GM12801 (cell line): Measurements from ENCODE around the gene HABP2.

Source experiments
- TF ChIP-seq, protein P1 (sequence below): IDR thresholded peaks from one replicate; pipeline ENCODE4 v1.5.1; 2011; ENCODE audit warnings: control low read depth; ENCODE audit not compliant: insufficient read length; ENCODE audit errors: extremely low read depth

The HABP2 gene

DNA sequence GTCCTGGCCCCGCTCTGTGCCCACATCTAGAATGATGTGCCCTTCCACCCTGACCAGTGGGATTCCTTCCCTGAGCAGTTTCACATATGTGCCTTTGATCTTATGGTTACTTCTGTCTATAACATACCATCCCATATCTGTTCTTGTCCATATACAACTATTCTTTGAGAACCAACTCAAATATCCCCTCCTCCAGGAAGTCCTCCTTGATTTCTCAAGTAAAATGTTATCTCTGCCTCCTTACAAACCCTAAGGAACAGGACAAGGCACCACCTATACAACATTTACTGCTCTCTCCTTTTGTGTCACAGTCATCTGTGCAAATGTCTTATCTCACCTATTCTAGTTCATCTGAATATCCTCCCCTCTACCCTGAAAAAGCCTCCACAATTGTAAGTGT, 28.2 kb downstream of the HABP2 start:
- TF ChIP-seq, protein P1, sequence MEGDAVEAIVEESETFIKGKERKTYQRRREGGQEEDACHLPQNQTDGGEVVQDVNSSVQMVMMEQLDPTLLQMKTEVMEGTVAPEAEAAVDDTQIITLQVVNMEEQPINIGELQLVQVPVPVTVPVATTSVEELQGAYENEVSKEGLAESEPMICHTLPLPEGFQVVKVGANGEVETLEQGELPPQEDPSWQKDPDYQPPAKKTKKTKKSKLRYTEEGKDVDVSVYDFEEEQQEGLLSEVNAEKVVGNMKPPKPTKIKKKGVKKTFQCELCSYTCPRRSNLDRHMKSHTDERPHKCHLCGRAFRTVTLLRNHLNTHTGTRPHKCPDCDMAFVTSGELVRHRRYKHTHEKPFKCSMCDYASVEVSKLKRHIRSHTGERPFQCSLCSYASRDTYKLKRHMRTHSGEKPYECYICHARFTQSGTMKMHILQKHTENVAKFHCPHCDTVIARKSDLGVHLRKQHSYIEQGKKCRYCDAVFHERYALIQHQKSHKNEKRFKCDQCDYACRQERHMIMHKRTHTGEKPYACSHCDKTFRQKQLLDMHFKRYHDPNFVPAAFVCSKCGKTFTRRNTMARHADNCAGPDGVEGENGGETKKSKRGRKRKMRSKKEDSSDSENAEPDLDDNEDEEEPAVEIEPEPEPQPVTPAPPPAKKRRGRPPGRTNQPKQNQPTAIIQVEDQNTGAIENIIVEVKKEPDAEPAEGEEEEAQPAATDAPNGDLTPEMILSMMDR = no peak

DNA sequence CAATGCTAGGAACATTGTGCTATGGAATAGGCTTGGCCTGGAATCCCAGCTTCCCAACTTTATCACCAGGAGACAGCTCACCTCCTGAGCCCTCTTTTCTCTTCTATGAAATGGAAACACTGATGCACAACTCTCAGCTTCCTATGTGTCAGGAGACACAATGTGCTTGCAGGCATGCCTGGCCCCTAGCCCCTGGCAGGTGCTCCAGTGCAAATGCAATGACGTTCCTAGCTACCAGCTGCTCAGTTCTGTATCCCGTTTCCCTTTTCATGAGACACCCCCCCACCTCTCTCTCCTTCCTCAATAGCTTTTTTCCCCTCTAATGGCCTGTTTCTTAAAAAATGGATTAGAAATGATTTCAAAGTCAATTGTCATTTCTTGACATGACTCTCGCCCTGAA, 30.7 kb downstream of the HABP2 start:
- TF ChIP-seq, protein P1 = no peak

DNA sequence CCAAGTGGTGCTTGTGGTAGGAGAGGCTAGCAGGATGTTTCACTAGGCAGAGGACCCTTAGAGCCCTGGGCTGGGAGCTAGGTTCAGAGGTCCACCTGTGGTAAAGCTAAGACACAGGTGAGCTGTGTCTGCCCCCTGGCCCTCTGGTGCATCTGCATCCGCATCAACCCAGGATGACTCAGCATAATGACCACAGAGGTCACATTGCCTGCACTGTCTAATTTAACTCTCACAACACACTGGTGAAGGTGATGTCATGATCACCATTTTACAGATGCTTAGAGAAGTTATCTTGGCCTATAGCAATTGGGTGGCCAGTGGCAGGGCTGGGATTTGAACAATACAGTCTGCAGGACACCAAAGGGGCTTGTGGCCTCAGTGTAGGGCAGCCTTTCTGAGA, 33.1 kb downstream of the HABP2 start:
- TF ChIP-seq, protein P1 = no peak

DNA sequence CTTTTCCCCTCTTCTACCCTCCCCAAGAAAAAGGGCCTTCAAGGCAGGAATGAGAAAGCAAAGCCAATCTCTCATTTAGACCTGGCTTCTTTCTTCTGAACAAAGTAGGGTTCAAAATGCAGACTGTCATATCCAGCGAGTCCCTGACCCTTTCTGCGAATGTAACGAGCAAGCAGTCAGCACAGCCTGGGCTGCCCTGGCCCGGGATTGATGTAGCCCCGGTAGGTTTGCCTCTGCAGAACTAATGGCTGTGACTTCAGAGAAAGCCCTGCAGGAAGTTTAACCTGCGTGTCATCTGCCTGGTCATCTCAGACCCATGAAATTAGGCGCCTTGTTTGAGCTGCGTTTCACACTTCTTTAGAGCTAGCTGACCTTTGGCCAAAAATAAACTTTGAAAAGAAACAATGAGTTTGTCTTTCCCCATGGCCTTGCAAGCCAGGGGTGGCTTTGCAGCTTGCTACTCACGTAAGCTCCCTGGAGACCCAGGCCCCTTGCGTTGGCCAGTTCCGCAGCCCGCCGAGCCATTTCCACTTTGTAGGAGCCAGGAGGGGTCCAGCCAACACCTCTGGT, 36.4 kb downstream of the HABP2 start:
- TF ChIP-seq, protein P1 = no peak

DNA sequence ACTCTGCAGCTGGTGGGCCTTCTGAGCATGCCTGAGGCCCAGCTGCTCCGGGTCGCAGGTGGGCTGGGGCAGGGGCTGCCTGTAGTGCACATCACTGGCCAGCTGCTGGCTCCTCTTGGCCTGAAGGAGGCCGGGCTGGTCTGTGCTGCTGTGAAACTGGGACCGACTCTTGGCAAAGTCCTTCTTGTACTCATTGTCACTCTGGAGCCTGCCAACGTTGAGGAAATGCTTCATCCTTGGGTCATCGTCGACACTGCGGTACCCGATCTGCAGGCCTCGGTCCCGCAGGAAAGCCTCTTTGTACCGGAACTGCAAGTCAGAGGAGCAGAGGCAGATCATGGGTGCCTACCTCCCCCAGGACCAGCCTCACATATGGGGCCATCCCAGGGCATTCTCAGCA, 37.7 kb downstream of the HABP2 start:
- TF ChIP-seq, protein P1 = no peak

DNA sequence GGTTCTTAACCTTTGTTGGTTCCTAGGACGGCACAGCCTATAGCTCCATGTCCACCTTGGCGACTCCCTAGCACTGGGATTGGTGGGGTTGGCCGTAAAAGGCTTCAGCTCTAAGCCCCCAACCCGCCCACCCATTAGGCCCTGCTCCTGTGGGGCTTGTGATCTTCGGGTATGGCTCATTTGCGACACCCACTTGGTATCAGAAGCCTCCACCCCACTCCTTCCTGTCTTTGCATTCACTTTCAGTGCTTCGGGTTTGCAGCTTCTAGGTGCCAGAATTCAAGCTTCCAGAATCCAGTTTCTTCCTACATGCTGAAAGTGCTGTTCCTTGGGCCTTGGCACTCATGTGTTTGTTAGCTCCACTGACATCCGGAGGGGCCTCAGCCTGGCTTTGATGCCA, 39.5 kb downstream of the HABP2 start:
- TF ChIP-seq, protein P1 = no peak

DNA sequence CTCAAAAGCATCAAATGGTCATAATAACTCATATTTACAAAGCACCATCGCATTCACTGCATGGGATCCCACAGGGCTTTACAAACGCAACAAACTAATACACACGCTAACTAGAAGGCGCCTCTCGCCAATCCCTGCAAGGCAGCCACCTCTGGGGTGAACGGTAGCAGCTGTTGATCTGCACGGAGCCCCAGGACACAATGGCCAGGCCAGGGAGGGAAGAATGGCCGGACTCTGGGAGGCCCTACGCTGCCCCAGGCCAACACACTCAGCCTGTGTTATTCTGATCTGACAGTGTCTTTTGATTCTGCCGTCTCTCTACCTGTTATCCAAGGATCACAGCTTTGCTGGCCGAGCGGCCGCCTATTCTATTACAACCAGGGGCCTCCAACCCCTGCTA, 41.8 kb downstream of the HABP2 start:
- TF ChIP-seq, protein P1 = no peak

DNA sequence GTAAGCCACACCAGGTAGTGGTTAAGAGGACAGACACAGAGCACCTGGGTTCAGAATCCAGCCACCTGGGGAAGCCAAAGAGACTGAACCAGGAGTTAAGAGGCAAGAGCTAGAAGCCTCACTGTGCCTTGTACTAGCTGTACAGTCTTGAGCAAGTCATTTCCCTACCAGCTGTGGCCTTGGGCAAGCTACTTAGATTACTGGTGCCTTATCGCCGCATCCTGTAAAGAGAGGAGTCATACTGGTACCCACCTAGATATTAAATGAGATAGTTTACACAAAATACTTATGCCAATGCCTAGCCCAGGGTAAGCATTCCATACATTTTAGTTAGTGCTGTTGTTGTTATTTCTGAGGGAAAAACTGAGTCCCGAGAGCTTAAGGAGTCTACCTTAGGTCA, 47.7 kb downstream of the HABP2 start:
- TF ChIP-seq, protein P1 = no peak
